Prostate gland (tissue), 2 donors: Measurements from ENCODE around the gene FOXS1.

Experiments used
- POLR2A ChIP-seq: fragments of 450-650 bp; IDR thresholded peaks from one replicate; pipeline ENCODE4 v1.6.1; 2016; ENCODE audit warnings: antibody characterized with exemption, mild to moderate bottlenecking
- TF ChIP-seq, protein P1 (sequence below), 4 experiments: fragments of 200-600 bp in 2 of 4; fragments of 450-650 bp in 2 of 4; sonication (generic) in 2 of 4; IDR thresholded peaks; 1 replicate in 3 of 4; 2 replicates in 1 of 4; pipeline ENCODE4 v1.5.1; 2016 to 2019; ENCODE audit warnings: antibody characterized with exemption in 4 of 4, mild to moderate bottlenecking in 2 of 4, moderate library complexity in 2 of 4

DNA sequence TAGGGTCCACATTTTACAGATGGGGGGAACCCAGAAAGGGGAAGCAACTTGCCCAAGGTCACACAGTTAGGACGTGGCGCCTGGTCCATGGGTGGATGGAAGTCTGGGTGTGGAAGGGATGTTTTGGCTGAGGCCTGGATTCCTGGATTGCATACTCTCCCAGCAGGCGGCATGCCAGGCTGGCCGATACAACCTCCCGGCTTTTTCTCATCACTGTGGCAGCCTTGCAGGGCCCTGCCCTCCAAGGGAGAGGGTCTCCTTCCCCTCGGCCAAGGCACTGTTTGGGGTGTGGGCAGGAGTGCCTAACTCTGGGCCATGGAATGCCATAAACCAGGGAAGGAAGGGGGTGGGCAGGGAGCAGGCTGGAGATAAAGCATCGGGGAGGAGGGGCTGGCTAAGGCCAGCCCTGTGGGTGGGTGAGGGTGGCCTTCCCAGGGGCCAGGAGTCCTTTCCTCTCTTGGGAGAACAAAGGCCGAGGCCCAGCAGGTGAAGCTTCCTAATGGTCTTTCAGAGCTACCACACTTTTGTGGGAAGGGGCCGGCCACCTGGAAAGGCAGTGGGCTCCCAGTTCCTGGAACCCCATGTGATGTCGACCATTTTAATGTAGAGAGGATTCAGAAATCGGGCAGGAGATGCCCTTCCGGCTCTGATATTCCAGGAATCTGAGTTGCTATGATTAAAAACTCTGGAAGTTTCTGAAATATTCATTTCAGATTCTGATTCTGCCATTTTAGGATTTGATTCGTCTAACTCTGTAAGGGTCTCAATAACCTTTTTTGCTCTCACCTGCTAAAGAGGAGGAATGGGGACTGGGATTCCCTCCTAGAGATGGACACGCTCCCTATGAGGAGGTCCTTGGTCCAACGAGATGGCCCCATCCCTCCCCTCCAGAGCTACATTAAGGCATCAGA, 4.2 kb downstream of the FOXS1 start:
- TF ChIP-seq, protein P1, sequence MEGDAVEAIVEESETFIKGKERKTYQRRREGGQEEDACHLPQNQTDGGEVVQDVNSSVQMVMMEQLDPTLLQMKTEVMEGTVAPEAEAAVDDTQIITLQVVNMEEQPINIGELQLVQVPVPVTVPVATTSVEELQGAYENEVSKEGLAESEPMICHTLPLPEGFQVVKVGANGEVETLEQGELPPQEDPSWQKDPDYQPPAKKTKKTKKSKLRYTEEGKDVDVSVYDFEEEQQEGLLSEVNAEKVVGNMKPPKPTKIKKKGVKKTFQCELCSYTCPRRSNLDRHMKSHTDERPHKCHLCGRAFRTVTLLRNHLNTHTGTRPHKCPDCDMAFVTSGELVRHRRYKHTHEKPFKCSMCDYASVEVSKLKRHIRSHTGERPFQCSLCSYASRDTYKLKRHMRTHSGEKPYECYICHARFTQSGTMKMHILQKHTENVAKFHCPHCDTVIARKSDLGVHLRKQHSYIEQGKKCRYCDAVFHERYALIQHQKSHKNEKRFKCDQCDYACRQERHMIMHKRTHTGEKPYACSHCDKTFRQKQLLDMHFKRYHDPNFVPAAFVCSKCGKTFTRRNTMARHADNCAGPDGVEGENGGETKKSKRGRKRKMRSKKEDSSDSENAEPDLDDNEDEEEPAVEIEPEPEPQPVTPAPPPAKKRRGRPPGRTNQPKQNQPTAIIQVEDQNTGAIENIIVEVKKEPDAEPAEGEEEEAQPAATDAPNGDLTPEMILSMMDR (IDR thresholded peaks at IDR 0.05), result no peak
- no peak for TF ChIP-seq POLR2A
